Measurements from ENCODE around the gene LLGL2. TPM values are rescaled to one million over a fixed set of nuclear protein-coding genes. Genes with fewer than 3 reads are reported as not detected.

Gene LLGL2
- total RNA-seq, 4 donors from 2014 or later, result 35.6 to 73.5 (median 53.8) TPM

DNA sequence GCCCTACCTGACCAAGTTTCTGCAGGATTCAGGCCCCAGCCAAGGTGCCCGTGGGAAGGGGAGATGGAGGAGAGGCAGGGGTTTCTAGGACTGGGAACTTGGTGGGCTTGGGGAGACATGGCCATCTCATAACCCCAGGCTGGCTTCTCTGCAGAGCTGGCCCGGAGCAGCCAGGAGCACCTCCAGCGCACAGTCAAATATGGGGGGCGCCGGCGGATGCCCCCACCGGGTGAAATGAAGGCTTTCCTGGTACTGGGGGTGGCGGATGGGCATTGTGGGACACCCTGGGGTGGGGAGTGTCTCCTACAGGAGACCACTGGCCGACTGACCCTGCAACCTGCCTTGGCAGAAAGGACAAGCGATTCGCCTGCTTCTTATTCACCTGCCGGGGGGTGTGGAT is 98.5 kb downstream of the LLGL2 start:
- peaks cover 27 to 40% of the 10 kb centered on the region in 2 donors for H3K36me3 ChIP-seq
- TF ChIP-seq, protein P1, sequence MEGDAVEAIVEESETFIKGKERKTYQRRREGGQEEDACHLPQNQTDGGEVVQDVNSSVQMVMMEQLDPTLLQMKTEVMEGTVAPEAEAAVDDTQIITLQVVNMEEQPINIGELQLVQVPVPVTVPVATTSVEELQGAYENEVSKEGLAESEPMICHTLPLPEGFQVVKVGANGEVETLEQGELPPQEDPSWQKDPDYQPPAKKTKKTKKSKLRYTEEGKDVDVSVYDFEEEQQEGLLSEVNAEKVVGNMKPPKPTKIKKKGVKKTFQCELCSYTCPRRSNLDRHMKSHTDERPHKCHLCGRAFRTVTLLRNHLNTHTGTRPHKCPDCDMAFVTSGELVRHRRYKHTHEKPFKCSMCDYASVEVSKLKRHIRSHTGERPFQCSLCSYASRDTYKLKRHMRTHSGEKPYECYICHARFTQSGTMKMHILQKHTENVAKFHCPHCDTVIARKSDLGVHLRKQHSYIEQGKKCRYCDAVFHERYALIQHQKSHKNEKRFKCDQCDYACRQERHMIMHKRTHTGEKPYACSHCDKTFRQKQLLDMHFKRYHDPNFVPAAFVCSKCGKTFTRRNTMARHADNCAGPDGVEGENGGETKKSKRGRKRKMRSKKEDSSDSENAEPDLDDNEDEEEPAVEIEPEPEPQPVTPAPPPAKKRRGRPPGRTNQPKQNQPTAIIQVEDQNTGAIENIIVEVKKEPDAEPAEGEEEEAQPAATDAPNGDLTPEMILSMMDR (IDR thresholded peaks at IDR 0.05), result no peak
- no peak for TF ChIP-seq POLR2A (IDR thresholded peaks at IDR 0.05)

More for the DNA sequence above, 98.5 kb downstream of the LLGL2 start:
- no peaks in the 10 kb centered on the region for H3K27me3 ChIP-seq
- H3K4me1 ChIP-seq, result no peaks in the 10 kb centered on the region
- H3K27ac ChIP-seq, result no peak overlapping the region
- H3K9me3 ChIP-seq, result no peaks in the 10 kb centered on the region
- WGBS, 2 donors, result 92 to 94% methylated on average over 6 to 10 of the region's 12 CpGs
- intact Hi-C loops (cut with DNase I), result no loop called here
- no peak for DNase-seq
- H3K4me3 ChIP-seq (replicated peaks in 1 of 3), result no peak overlapping the region

Small RNAs within 50 kb of the gene (microRNA-seq; reads per million reads assigned to microRNA genes)
- not detected for gene MIR6785

Other genes with a start within 250 kb of the LLGL2 start
- gene SLC25A19, start 236.3 kb upstream of the LLGL2 start, total RNA-seq, result 10 to 100 TPM in 3 of 4 donors, 1 to 10 TPM in 1; 2.1 to 14.3 (median 12.7) TPM
- gene GRB2, start 120.0 kb upstream of the LLGL2 start, total RNA-seq, result 100 to 1,000 TPM in 2 of 4 donors, 10 to 100 TPM in 2; 65.8 to 101 (median 97.3) TPM
- gene TMEM94, start 69.1 kb upstream of the LLGL2 start, total RNA-seq, result 100 to 1,000 TPM in 1 of 4 donors, 10 to 100 TPM in 3; 52.1 to 116 (median 92.7) TPM
- 10 to 100 TPM; 15.0 to 87.2 (median 21.7) TPM for gene CASKIN2, start 10.2 kb upstream of the LLGL2 start, total RNA-seq
- 10 to 100 TPM; 11.6 to 46.6 (median 25.8) TPM for gene TSEN54, start 9.2 kb upstream of the LLGL2 start, total RNA-seq
- 100 to 1,000 TPM in 2 of 4 donors, 10 to 100 TPM in 2; 64.9 to 209 (median 120) TPM for gene MYO15B, start 62.1 kb downstream of the LLGL2 start, total RNA-seq
- 10 to 100 TPM in 2 of 4 donors, 1 to 10 TPM in 2; 2.3 to 13.6 (median 7.9) TPM for gene SMIM5, start 107.7 kb downstream of the LLGL2 start, total RNA-seq
- 10 to 100 TPM; 41.9 to 91.8 (median 70.1) TPM for gene RECQL5, start 141.5 kb downstream of the LLGL2 start, total RNA-seq
- gene SAP30BP, start 141.6 kb downstream of the LLGL2 start, total RNA-seq, result 10 to 100 TPM; 52.5 to 83.6 (median 72.7) TPM
- 10 to 100 TPM; 19.7 to 27.3 (median 23.1) TPM for gene ITGB4, start 195.8 kb downstream of the LLGL2 start, total RNA-seq
- 10 to 100 TPM; 15.4 to 28.5 (median 24.9) TPM for gene GALK1, start 239.5 kb downstream of the LLGL2 start, total RNA-seq

Data from thyroid gland (tissue), 4 donors.